Measurements from ENCODE around the gene TTC1.

The TTC1 gene

DNA sequence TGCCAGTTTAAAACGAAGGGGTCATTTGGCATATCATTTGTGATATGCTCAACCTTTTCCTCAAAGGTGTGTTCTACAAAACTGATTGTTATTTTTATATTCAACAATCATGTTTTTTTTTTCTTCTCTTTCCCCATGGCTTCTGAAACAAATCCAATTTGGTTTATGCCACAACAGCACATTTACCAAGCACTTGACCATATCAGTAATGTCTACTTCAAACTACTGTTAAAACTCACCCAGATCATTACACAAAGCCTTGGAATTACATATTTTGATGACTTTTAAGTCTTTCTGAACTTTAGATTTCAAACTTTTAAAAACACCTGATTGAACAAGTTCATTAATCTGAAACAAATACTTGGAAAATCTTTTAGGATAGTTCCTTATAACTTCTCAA, 81.1 kb downstream of the TTC1 start:
- no peak for DNase-seq

DNA sequence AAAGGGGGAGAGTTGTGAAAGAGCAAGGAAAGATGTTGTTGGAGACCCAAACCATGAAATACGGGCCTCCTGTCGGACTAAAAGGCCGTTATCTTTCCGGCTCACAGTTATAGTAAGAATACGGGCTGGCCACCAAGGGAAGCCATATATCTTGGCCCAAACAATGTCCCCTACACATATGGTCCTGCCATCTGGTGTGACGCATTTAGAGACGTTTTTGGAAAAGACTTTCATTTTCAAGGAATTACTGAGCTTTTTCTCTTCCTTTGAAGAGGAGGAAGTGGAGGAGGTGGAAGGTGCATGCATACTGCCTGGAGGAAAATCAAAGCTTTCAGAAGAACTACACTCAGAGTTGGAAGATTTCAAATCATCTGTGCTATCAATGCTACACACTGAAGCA, 83.6 kb downstream of the TTC1 start:
- no peak for DNase-seq

DNA sequence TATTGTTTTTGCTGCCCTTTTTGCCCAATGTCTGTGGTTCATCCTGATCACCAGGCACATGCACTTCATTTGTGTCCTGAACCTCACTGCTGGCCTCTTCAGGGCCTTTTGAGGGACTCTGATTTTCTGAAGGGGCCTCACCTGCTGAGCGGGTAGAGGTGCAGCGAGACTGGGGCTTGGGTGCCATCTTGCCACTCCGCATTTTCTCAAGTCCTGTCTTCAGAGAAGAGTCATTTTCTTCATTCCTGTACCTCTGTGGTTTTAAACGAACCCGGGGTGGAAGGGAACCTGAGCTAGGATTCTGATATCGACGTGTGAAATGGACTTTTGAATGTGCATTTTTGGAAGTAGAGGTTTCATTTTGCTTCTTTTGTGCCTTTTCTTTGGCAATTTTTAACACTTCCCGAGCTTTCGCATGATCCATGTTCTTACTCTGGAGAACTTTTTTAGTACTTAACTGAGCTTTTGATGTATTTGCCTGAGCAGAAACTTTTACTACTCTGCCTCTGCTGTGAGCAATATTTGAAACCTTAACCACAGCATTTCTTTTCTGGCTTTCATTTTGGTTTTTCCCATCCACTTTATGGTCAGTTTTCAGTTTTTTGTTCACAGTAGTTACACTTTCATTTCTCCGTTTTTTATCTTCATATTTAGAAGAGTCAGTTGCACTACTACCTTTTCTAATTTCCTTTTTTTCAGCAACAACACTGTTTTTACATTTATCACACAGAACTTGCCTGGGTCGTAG, 84.2 kb downstream of the TTC1 start:
- DNase-seq: no peak

DNA sequence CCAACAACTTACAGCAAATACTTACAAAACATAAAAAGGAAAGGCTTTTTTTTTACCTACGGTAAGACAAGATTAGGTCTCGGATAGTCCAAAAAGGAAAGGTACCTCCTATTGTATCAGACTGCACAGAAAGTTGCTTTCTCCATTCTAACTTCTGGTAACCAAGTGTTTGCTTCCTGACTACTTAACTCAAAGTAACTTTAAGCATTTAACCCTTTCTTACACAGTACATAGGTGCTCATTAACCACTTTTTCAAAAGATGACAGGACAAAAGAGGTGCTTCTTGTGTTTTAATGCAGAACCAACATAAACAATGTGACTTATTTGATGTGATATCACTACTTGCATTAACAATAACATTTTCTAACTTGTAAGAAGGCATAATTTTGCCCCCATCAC, 87.2 kb downstream of the TTC1 start:
- DNase-seq: no peak

DNA sequence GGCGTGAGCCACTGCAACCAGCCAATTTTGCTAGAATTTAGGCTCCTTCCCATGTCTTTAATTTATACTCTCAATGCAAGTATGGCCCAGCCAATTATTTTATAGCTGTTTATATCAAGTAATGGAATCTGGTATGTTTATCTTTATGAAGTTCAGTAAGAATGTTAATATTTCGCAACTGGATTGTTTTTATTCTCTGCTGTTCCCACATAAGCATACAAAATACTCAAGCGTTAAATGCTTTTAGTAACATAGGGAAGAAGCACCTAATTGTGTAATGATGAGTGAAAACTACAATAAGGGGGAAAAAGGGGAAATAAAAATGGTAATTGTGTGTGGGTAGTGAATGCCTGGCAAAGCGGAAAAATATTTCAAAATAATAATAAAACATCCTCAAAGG, 89.1 kb downstream of the TTC1 start:
- DNase-seq: no peak

DNA sequence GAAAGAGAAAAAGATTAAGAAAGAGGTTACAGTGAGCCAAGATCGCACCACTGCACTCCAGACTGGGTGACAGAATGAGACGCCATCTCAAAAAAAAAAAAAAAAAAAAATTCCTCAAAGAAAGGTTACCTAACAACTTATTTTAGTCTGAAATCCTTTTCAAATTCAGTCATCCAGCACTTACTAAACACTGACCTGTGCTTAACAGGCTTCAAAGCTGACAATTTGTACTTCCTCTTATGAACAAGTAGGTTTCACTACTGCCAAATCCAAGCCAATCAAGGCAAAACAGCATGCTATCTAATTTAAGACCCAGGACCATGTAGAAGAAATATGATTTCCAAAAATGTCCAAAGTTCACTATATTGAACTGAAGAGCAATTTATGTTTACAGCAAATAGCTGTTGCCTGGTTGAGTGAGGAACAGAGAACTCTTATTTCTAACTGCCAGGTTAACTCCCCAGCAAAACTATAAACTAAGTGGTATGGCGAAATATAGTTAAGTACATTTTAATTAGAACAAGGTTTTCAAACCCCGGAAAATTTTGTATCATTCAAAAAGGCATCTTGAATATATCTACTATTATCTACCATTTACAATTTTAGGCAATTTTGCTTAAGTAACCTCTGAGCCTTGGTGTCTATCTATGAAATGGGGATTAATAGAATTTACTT, 96.9 kb downstream of the TTC1 start:
- no peak for DNase-seq

DNA sequence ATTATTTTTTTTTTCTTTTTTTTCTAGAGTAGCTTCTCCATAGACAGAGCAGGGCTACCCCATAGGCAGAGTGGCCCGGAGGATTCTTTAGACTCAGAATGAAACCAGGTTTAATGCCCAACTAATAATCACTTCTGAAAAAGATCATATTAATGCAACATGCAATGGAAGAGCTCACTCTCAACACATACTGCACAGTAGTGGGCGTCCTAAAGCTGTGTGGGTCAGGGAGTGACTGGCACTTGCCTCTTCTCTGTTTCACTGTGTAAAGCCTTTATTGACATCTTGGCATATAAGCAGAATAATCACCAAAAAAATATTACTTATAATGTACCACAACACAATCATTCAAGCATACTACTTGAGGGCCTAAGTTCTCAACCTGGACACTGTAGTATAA, 99.2 kb downstream of the TTC1 start:
- DNase-seq: no peak
